Stimulated activated CD4-positive, alpha-beta T cell treated with anti-CD3 and anti-CD28 coated beads, TNF-alpha, amount 100 ng/mL, for 24 hours (primary cell): ENCODE measurements around the gene TRERF1.
"Not testable (repeated sequence)": the region's sequence is repeated elsewhere in the genome, so short reads cannot be mapped to it uniquely, and the experiment has no call there.

Experiments
- DNase-seq, 3 experiments: peaks; one replicate each; pipeline ENCODE4 v3.0.0-alpha.2; 2020; ENCODE audit warnings: low read depth in 3 of 3

TRERF1 gene

GRCh38 chr6:42336431-42336830, 115.3 kb downstream of the TRERF1 start:
- no peak for DNase-seq

GRCh38 chr6:42335896-42336295, 115.8 kb downstream of the TRERF1 start:
- DNase-seq: no peak

- no peak for DNase-seq
Measured at GRCh38 chr6:42334870-42335269, 116.9 kb downstream of the TRERF1 start.

- no peak for DNase-seq
Measured at GRCh38 chr6:42333612-42334011, 118.1 kb downstream of the TRERF1 start.

- no peak for DNase-seq
Measured at GRCh38 chr6:42332916-42333315, 118.8 kb downstream of the TRERF1 start.

GRCh38 chr6:42331019-42331418, 120.7 kb downstream of the TRERF1 start:
- DNase-seq: no peak

GRCh38 chr6:42326248-42326647, 125.5 kb downstream of the TRERF1 start:
- DNase-seq: no peak

- not testable (repeated sequence) for DNase-seq
Measured at GRCh38 chr6:42324656-42325324, 126.9 kb downstream of the TRERF1 start.

GRCh38 chr6:42322676-42323075, 129.1 kb downstream of the TRERF1 start:
- DNase-seq: no peak

GRCh38 chr6:42321976-42322375, 129.8 kb downstream of the TRERF1 start:
- DNase-seq: no peak

- DNase-seq: no peak
Measured at GRCh38 chr6:42320762-42321161, 131.0 kb downstream of the TRERF1 start.

- DNase-seq: no peak
Measured at GRCh38 chr6:42318480-42318879, 133.2 kb downstream of the TRERF1 start.

GRCh38 chr6:42316981-42317380, 134.7 kb downstream of the TRERF1 start:
- no peak for DNase-seq

- DNase-seq: no peak
Measured at GRCh38 chr6:42315991-42316970, 135.4 kb downstream of the TRERF1 start.

- DNase-seq: no peak
Measured at GRCh38 chr6:42315259-42315990, 136.3 kb downstream of the TRERF1 start.

GRCh38 chr6:42314571-42315258, 137.0 kb downstream of the TRERF1 start:
- DNase-seq: no peak

GRCh38 chr6:42313941-42314570, 137.7 kb downstream of the TRERF1 start:
- DNase-seq: no peak

GRCh38 chr6:42313038-42313437, 138.7 kb downstream of the TRERF1 start:
- DNase-seq: no peak

- DNase-seq: no peak
Measured at GRCh38 chr6:42307141-42307470, 144.6 kb downstream of the TRERF1 start.

- no peak for DNase-seq
Measured at GRCh38 chr6:42306439-42307140, 145.1 kb downstream of the TRERF1 start.
